Natural killer cell (primary cell): ENCODE measurements around the gene NOL4L. TPM values are rescaled to one million over a fixed set of nuclear protein-coding genes. Genes with fewer than 3 reads are reported as not detected.
A peak's percentile ranks its signal among the peaks of the same experiment; 100 is the strongest.

ENCODE experiments used
- ATAC-seq, 3 donors: fragments of 150-1000 bp in 2 of 3; fragments of 200-7000 bp in 1 of 3; cut with Tn5 transposase; 1 replicate in 1 of 3; 2 replicates in 2 of 3; pipeline ENCODE4 v1.10.0; 2021; ENCODE audit warnings: mild to moderate bottlenecking in 2 of 3, moderate library complexity in 2 of 3
- DNase-seq, 2 donors: peaks; one replicate each; pipeline versions ENCODE4 v3.0.0 to v3.0.0-alpha.2; 2013 to 2021; ENCODE audit warnings: mixed read lengths in 1 of 2
- H3K27ac ChIP-seq: one replicate; pipeline ENCODE4 v1.5.1; 2013; ENCODE audit warnings: mild to moderate bottlenecking, low read length
- H3K27me3 ChIP-seq: one replicate; pipeline ENCODE4 v1.6.1; 2013; ENCODE audit warnings: low read length; ENCODE audit not compliant: control insufficient read depth, insufficient read depth
- H3K36me3 ChIP-seq: one replicate; pipeline ENCODE4 v1.6.1; 2013; ENCODE audit warnings: low read length; ENCODE audit not compliant: control insufficient read depth, insufficient read depth
- H3K4me1 ChIP-seq: one replicate; pipeline ENCODE4 v1.6.1; 2013; ENCODE audit warnings: low read length; ENCODE audit not compliant: control insufficient read depth, insufficient read depth
- H3K4me3 ChIP-seq: one replicate; pipeline ENCODE4 v1.5.1; 2013; ENCODE audit warnings: low read length
- H3K9me3 ChIP-seq: one replicate; pipeline ENCODE4 v1.6.1; 2013; ENCODE audit warnings: low read length; ENCODE audit not compliant: control insufficient read depth, insufficient read depth
- H3K27ac Mint-ChIP-seq, 2 donors: one replicate each; pipeline ENCODE4 v1.8.0; 2022; ENCODE audit warnings: mild to moderate bottlenecking in 2 of 2, mixed read lengths in 2 of 2, moderate library complexity in 1 of 2
- H3K27me3 Mint-ChIP-seq, 2 donors: one replicate each; pipeline ENCODE4 v1.8.0; 2022; ENCODE audit warnings: low read depth in 2 of 2, mixed read lengths in 2 of 2
- H3K36me3 Mint-ChIP-seq: one replicate; pipeline ENCODE4 v1.8.0; 2022; ENCODE audit warnings: mixed read lengths
- H3K4me1 Mint-ChIP-seq, 2 donors: one replicate each; pipeline ENCODE4 v1.8.0; 2022; ENCODE audit warnings: mixed read lengths in 2 of 2
- H3K4me3 Mint-ChIP-seq: one replicate; pipeline ENCODE4 v1.8.0; 2022; ENCODE audit warnings: mild to moderate bottlenecking, moderate library complexity, mixed read lengths
- H3K9me3 Mint-ChIP-seq, 2 donors: one replicate each; pipeline ENCODE4 v1.8.0; 2022; ENCODE audit warnings: mixed read lengths in 2 of 2
- CTCF ChIP-seq: fragments of 200-600 bp; IDR thresholded peaks from one replicate; pipeline ENCODE4 v1.8.0; 2022; ENCODE audit warnings: antibody characterized with exemption
- WGBS: methylation state at CpG from one replicate; pipeline ENCODE4 v1.1.7; 2013; ENCODE audit warnings: missing lambda C conversion rate; ENCODE audit not compliant: insufficient coverage; 5-methylcytosine and 5-hydroxymethylcytosine counted together
- intact Hi-C: fragments of 100-400 bp; cut with micrococcal nuclease; formaldehyde crosslinking; loops from one replicate; pipeline ENCODE4 v1.14.2; 2022
- total RNA-seq, 4 donors: library from RNA; stranded (reverse); fragments of 120-200 nt in 1 of 4; gene quantifications; one replicate each; pipeline versions ENCODE4 v1.2.3 to v1.2.4, GENCODE V29; 2013 to 2022

NOL4L gene
- total RNA-seq, 3 donors from 2014 or later (not counting 1 experiment from before 2014, with no cell fraction given), result 101 to 136 (median 114) TPM

DNA sequence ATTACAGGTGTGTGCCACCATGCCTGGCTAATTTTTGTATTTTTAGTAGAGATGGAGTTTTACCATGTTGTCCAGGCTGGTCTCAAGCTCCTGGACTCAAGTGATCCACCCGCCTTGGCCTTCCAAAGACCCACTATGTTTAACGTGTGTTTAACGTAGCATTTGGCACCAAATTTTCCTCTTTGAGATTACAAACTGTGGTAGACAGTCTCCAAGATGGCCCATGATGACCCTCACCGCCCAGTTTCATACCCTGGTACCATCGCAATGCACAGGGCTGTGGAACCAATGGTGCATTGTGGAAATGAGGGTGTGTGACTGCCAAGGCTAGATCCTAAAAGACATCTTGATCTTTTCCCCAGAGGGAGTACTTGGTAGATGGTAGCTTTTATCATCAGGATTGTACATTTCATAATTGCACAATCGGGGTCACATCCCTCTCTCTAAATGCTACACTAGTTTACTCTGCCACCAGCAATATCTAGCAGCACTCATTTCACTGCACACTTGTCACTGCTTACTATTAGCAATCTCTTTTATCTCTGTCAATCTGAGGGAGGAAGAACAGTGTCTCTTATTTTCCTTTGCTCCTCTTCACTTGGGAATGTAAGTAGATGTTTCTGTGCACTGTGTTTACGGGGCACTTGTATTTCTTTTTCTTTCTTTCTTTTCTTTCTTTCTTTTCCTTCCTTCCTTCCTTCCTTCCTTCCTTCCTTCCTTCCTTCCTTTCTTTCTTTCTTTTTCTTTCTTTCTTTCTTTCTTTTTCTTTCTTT, 96.9 kb downstream of the NOL4L start:
- Histone ChIP-seq H3K9me3 (no peaks in the 10 kb centered on the region), H3K4me1 (peaks cover 28% of the 10 kb centered on the region), H3K27me3 (no peaks in the 10 kb centered on the region), H3K4me3 (no peak overlapping the region), H3K27ac (no peak overlapping the region), H3K36me3 (peaks cover 13% of the 10 kb centered on the region)
- H3K4me3 Mint-ChIP-seq, result no peak overlapping the region
- ATAC-seq, result no peak
- no peaks in the 10 kb centered on the region for H3K27me3 Mint-ChIP-seq
- no peaks in the 10 kb centered on the region for H3K9me3 Mint-ChIP-seq
- peaks cover 54 to 70% of the 10 kb centered on the region in 2 donors for H3K4me1 Mint-ChIP-seq
- DNase-seq, result no peak
- intact Hi-C loops, result loop anchor here (5.0 to 10.0 kb wide), 3 partner anchors 47 to 213 kb away; partner anchors contain the start of genes ASXL1 and KIF3B
- TF ChIP-seq CTCF, result no peak
- H3K27ac Mint-ChIP-seq, result peak overlapping the region; percentile 29 to 73
- WGBS, result 93% methylated on average over 6 of the region's 7 CpGs
- H3K36me3 Mint-ChIP-seq, result no peaks in the 10 kb centered on the region

GRCh38 chr20:32487381-32487780, 97.8 kb downstream of the NOL4L start:
- H3K27ac Mint-ChIP-seq, result peak overlapping the region; percentile 41 to 91
- no peak overlapping the region for H3K4me3 ChIP-seq
- H3K27ac ChIP-seq, result no peak overlapping the region
- H3K4me3 Mint-ChIP-seq, result no peak overlapping the region
- ATAC-seq, result no peak
- no peak for DNase-seq
- peaks cover 50 to 64% of the 10 kb centered on the region in 2 donors for H3K4me1 Mint-ChIP-seq
- no peaks in the 10 kb centered on the region for H3K9me3 ChIP-seq
- WGBS, result 84% methylated on average over 3 of the region's 3 CpGs
- no peaks in the 10 kb centered on the region for H3K27me3 Mint-ChIP-seq
- TF ChIP-seq CTCF, result no peak
- H3K36me3 ChIP-seq, result peaks cover 7% of the 10 kb centered on the region
- no peaks in the 10 kb centered on the region for H3K36me3 Mint-ChIP-seq
- no peaks in the 10 kb centered on the region for H3K9me3 Mint-ChIP-seq
- H3K4me1 ChIP-seq, result peaks cover 24% of the 10 kb centered on the region
- no peaks in the 10 kb centered on the region for H3K27me3 ChIP-seq
- intact Hi-C loops, result loop anchor here (5.0 to 10.0 kb wide), 3 partner anchors 47 to 213 kb away; partner anchors contain the start of genes ASXL1 and KIF3B

DNA sequence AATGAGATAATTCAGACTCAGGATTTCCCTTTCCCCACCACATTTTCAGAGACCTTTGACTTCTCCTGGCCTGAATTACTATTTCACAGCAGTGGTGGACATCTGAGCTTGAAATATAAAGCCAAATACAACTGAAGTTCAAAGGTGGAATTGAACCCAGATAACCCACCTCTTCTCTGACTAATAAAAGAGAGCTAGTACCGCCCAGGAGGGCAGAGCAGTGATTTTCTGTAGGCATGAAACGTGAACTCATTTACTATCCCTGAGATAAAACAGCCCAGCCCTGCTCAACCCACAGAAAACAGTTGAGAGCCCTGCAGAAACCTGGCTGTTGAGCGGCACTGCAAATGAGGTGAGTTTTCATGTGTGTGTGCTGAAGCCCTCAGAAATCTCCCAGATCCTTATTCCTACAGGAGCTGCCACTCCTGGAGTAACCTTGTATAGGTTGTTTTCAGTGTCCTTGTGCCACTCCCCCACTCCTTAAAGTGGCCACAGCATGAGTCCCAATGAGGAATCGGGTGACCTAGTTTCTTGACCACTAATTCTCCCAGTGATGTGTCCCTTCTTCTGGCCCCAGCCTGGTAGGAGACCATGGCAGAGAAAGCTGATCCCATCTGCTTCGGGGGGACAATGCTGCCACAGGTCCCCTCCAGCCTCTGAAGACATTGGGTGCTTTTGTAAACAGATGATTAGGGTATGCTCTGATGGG, 99.2 kb downstream of the NOL4L start:
- peak overlapping the region; percentile 97 for H3K4me3 Mint-ChIP-seq
- no peaks in the 10 kb centered on the region for H3K36me3 Mint-ChIP-seq
- ATAC-seq, result no peak
- peak overlapping the region; percentile 88 to 91 for H3K27ac Mint-ChIP-seq
- Histone ChIP-seq H3K9me3 (no peaks in the 10 kb centered on the region), H3K36me3 (peaks cover under 1% of the 10 kb centered on the region), H3K4me3 (no peak overlapping the region), H3K4me1 (peaks cover 31% of the 10 kb centered on the region), H3K27me3 (no peaks in the 10 kb centered on the region), H3K27ac (peak overlapping the region; percentile 49)
- peaks cover 45 to 59% of the 10 kb centered on the region in 2 donors for H3K4me1 Mint-ChIP-seq
- 80% methylated on average over 4 of the region's 5 CpGs for WGBS
- TF ChIP-seq CTCF, result no peak
- intact Hi-C loops, result loop anchor here (5.0 to 10.0 kb wide), 3 partner anchors 49 to 211 kb away; partner anchors contain the start of genes ASXL1 and KIF3B
- no peaks in the 10 kb centered on the region for H3K27me3 Mint-ChIP-seq
- H3K9me3 Mint-ChIP-seq, result no peaks in the 10 kb centered on the region
- peak in 1 of 2 donors; percentile 38 for DNase-seq
